HepG2 (cell line): ENCODE results near the gene SEPTIN12. TPM values are rescaled to one million over a fixed set of nuclear protein-coding genes. Genes with fewer than 3 reads are reported as not detected.
A peak's percentile ranks its signal among the peaks of the same experiment; 100 is the strongest.

Experiments
- ATAC-seq: fragments of 200-7000 bp; cut with Tn5 transposase; 3 replicates; pipeline ENCODE4 v1.9.1; 2020; ENCODE audit warnings: mild to moderate bottlenecking, moderate library complexity
- BruUV-seq: library from RNA; stranded (reverse); fragments of 400-500 nt; replicated peaks from 2 replicates; lab custom pipeline; 2021; lab: Mats Ljungman, UMichigan
- CTCF ChIA-PET: fragments of 300-600 bp; formaldehyde crosslinking; extraction: SDS; loops from one replicate; lab custom pipeline; 2021; ENCODE audit warnings: low total read pairs, inconsistent platforms, low intra/inter-chr PET ratio; lab: Yijun Ruan, JAX
- POLR2A ChIA-PET: fragments of 350-600 bp; sonication (Branson Sonifier 250); formaldehyde crosslinking; loops from one replicate; lab custom pipeline; 2020; ENCODE audit warnings: antibody characterized with exemption, inconsistent platforms; lab: Yijun Ruan, JAX
- DNase-seq: peaks from one replicate; pipeline ENCODE4 v3.0.0-alpha.2; 2015; ENCODE audit warnings: low spot score
- FAIRE-seq: peaks from 3 replicates; lab custom pipeline; 2011; peaks lifted over from hg19 to GRCh38; lab: Jason Lieb, UNC
- H2AFZ ChIP-seq: one replicate; pipeline ENCODE4 v1.6.1; 2011; ENCODE audit warnings: low read length, inconsistent platforms
- H3K27ac ChIP-seq: fragments of 300-600 bp; 3 replicates; pipeline ENCODE4 v1.8.0; 2011; ENCODE audit warnings: mixed run types, mild to moderate bottlenecking, mixed read lengths, low read length, inconsistent platforms; ENCODE audit not compliant: insufficient read depth; ENCODE audit errors: extremely low read length
- H3K27me3 ChIP-seq, 2 experiments: fragments of 200-600 bp in 1 of 2; 2 replicates in 1 of 2; 3 replicates in 1 of 2; pipeline versions ENCODE4 v1.6.0 to v1.8.0; 2011; ENCODE audit warnings: low read length in 2 of 2, mild to moderate bottlenecking in 2 of 2, moderate library complexity in 2 of 2, inconsistent platforms in 1 of 2; ENCODE audit not compliant: insufficient read depth in 2 of 2, control insufficient read depth in 1 of 2
- H3K36me3 ChIP-seq, 2 experiments: fragments of 200-600 bp in 1 of 2; replicated peaks in 1 of 2; 2 replicates in 1 of 2; 3 replicates in 1 of 2; pipeline versions ENCODE4 v1.5.1 to v1.8.0; 2011; ENCODE audit warnings: low read length in 2 of 2, inconsistent platforms in 1 of 2; ENCODE audit not compliant: insufficient read depth in 2 of 2, control insufficient read depth in 1 of 2
- H3K4me1 ChIP-seq: 2 replicates; pipeline ENCODE4 v1.5.1; 2012; ENCODE audit warnings: low read length, inconsistent platforms; ENCODE audit not compliant: insufficient read depth
- H3K4me2 ChIP-seq: 2 replicates; pipeline ENCODE4 v1.6.0; 2011; ENCODE audit warnings: low read depth, low read length, inconsistent platforms
- H3K4me3 ChIP-seq, 3 experiments: fragments of 200-600 bp in 1 of 3; sonication (generic), shearing (Covaris generic) in 1 of 3; replicated peaks in 1 of 3; 2 replicates each; pipeline ENCODE4 v1.5.1; 2011 to 2016; ENCODE audit warnings: low read length in 3 of 3, inconsistent platforms in 2 of 3, low read depth in 2 of 3, mild to moderate bottlenecking in 2 of 3, control low read depth in 1 of 3, mixed read lengths in 1 of 3; ENCODE audit not compliant: insufficient read depth in 1 of 3
- H3K79me2 ChIP-seq: one replicate; pipeline ENCODE4 v1.6.1; 2011; ENCODE audit warnings: low read length, inconsistent platforms; ENCODE audit not compliant: insufficient read depth
- H3K9ac ChIP-seq: 2 replicates; pipeline ENCODE4 v1.6.0; 2011; ENCODE audit warnings: mild to moderate bottlenecking, low read depth, low read length, inconsistent platforms; ENCODE audit not compliant: insufficient read depth
- H3K9me3 ChIP-seq: 2 replicates; pipeline ENCODE4 v1.5.1; 2012; ENCODE audit warnings: mild to moderate bottlenecking, low read length
- H4K20me1 ChIP-seq: 2 replicates; pipeline ENCODE4 v1.6.0; 2011; ENCODE audit warnings: inconsistent platforms, mild to moderate bottlenecking, low read length, moderate library complexity; ENCODE audit not compliant: insufficient read depth
- AHDC1 ChIP-seq: sonication (generic); formaldehyde crosslinking; IDR thresholded peaks from 2 replicates; pipeline ENCODE4 v1.5.1; 2020; ENCODE audit warnings: mild to moderate bottlenecking, missing genetic modification reagents, borderline replicate concordance
- NFYB ChIP-seq: sonication (generic); formaldehyde crosslinking; IDR thresholded peaks from 2 replicates; pipeline ENCODE4 v1.4.0; 2020; ENCODE audit warnings: missing genetic modification reagents
- PATZ1 ChIP-seq: sonication (generic); formaldehyde crosslinking; IDR thresholded peaks from 2 replicates; pipeline ENCODE4 v1.4.0; 2020; ENCODE audit warnings: missing genetic modification reagents
- PHF8 ChIP-seq: sonication (generic); formaldehyde crosslinking; IDR thresholded peaks from 2 replicates; pipeline ENCODE4 v1.5.0; 2020; ENCODE audit warnings: missing genetic modification reagents
- ZBTB38 ChIP-seq: sonication (generic); formaldehyde crosslinking; IDR thresholded peaks from 2 replicates; pipeline ENCODE4 v1.5.1; 2020; ENCODE audit warnings: mild to moderate bottlenecking, missing genetic modification reagents
- ZNF788 ChIP-seq: sonication (generic); formaldehyde crosslinking; IDR thresholded peaks from 2 replicates; pipeline ENCODE4 v1.5.0; 2020; ENCODE audit warnings: mild to moderate bottlenecking, missing genetic modification reagents, borderline replicate concordance
- ZNF879 ChIP-seq: sonication (generic); formaldehyde crosslinking; IDR thresholded peaks from 2 replicates; pipeline ENCODE4 v1.8.1; 2023; ENCODE audit warnings: missing genetic modification reagents
- WGBS: methylation state at CpG from one replicate; pipeline ENCODE4 v1.1.6; 2017; ENCODE audit warnings: low lambda C conversion rate; 5-methylcytosine and 5-hydroxymethylcytosine counted together
- in situ Hi-C: cut with HindIII; loops from 2 replicates; pipeline ENCODE4 v1.10.0; 2017; ENCODE audit warnings: low pct_unique_long_range_greater_than_20kb; ENCODE audit not compliant: extremely low pct_ligation_motif_present
- intact Hi-C: fragments of 100-400 bp; cut with micrococcal nuclease; formaldehyde crosslinking; loops from one replicate; pipeline ENCODE4 v1.10.0; 2022; ENCODE audit not compliant: unreplicated experiment
- polyA plus RNA-seq, 8 experiments: library from polyadenylated mRNA; depleted of rRNA in 3 of 8; stranded (reverse) in 7 of 8; unstranded in 1 of 8; fragments of >200 nt; fragmentation: Illumina TruSeq in 4 of 8; extraction: Trizol in 4 of 8; gene quantifications; 2 replicates each; pipeline versions ENCODE4 v1.2.1 to v1.2.3, GENCODE V29; 2011 to 2016; ENCODE audit warnings: low read depth in 4 of 8, missing spikeins in 1 of 8, mixed read lengths in 1 of 8; ENCODE audit not compliant: insufficient read depth in 1 of 8
- total RNA-seq, 5 experiments: library from RNA; depleted of rRNA; stranded (reverse); fragments of >200 nt; fragmentation: Illumina TruSeq; extraction: Trizol; gene quantifications; 2 replicates each; pipeline ENCODE4 v1.2.3, GENCODE V29; 2016; ENCODE audit warnings: low read depth in 1 of 5
- TF ChIP-seq, protein P1 (sequence below): IDR thresholded peaks from 2 replicates; pipeline ENCODE4 v1.6.1; 2016; ENCODE audit warnings: mild to moderate bottlenecking, missing biosample characterization, missing genetic modification reagents
- TF ChIP-seq, protein P2 (sequence below): fragments of 450-650 bp; IDR thresholded peaks from 2 replicates; pipeline ENCODE4 v1.6.1; 2016

The SEPTIN12 gene
- total and polyA plus RNA-seq, 2 of the 13 experiments (the other 11 are each of a cell fraction or from before 2014, with no cell fraction given) = 0.22 TPM; not detected in 1

DNA sequence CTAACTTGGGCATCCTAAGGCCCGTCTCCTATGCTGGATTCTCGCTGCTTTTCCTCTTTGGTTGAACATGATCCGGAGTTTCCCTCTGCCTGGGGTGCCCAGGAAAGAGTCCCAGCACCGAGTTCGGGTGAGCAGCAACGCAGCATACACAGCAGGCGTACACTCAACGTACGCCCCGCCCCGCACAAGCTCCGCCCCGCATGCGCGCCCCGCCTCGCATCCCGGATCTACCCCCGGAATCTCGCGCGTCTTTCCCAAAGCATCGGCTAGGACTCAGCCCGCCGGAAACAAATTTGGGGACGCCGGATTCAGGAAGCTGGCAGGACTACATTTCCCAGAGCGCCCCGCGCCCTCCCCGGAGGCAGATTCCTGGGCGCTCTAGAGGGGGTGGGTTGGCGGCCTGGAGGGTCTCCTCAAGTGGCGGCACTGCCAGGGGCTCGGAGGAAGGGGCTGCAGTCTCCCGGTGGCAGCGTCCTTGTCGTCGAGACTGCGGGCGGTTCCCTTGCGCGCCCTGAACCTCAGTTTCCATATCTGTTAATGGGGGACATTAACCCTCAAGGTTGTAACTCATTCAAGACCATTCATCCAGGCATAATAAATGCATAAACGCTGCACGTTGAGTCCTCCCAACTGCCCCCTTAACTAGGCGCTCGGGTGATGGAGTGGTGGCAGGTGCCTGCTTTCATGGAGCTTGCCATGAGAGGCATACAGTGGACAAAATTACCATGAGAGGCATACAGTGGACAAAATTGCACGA is 19.4 kb downstream of the SEPTIN12 start:
- peak overlapping the region; percentile 77 for H3K27ac ChIP-seq
- peak overlapping the region; percentile 60 for H2AFZ ChIP-seq
- H3K27me3 ChIP-seq = no peaks in the 10 kb centered on the region; a peak in 2 of 5 replicates
- H3K4me3 ChIP-seq = peak overlapping the region; percentile 79 to 92 (median 91)
- FAIRE-seq (peak; percentile 71), ATAC-seq (peak; percentile 78), DNase-seq (peak; percentile 93)
- no peaks in the 10 kb centered on the region for H3K9me3 ChIP-seq
- intact Hi-C loops = loop anchor here (2.0 to 5.0 kb wide), 2 partner anchors 49 to 190 kb away; partner anchors contain the start of gene SEC14L5
- in situ Hi-C loops = no loop called here
- BruUV-seq = no TSS peak
- peak overlapping the region; percentile 92 for H3K9ac ChIP-seq
- H3K4me2 ChIP-seq = peak overlapping the region; percentile 99
- H3K4me1 ChIP-seq = peaks cover 47% of the 10 kb centered on the region
- CTCF ChIA-PET = no interaction called here
- no peaks in the 10 kb centered on the region for H4K20me1 ChIP-seq
- POLR2A ChIA-PET = interaction anchor here (0.6 to 3.1 kb wide), 20 partner anchors 11 to 266 kb away, joined by 3 to 40 read pairs (median 4); partner anchors contain the start of genes ANKS3, DNAAF8, PPL and ROGDI
- peaks cover 17% of the 10 kb centered on the region for H3K79me2 ChIP-seq
- WGBS = 2% methylated on average over 32 of the region's 48 CpGs
- peaks cover 2 to 10% of the 10 kb centered on the region in 2 experiments; a peak in 3 of 5 replicates for H3K36me3 ChIP-seq
- TF ChIP-seq, protein P1, sequence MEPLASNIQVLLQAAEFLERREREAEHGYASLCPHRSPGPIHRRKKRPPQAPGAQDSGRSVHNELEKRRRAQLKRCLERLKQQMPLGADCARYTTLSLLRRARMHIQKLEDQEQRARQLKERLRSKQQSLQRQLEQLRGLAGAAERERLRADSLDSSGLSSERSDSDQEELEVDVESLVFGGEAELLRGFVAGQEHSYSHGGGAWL = 0 out of 2 replicates have a peak, but pooled peaks have one; percentile 31
- TF ChIP-seq ZBTB38 = peak; percentile 54; the same call in 1 of the 2 replicates
- TF ChIP-seq PATZ1 (CRISPR knock-in tag) = peak; percentile 13; the same call in 1 of the 2 replicates
- TF ChIP-seq, protein P2, sequence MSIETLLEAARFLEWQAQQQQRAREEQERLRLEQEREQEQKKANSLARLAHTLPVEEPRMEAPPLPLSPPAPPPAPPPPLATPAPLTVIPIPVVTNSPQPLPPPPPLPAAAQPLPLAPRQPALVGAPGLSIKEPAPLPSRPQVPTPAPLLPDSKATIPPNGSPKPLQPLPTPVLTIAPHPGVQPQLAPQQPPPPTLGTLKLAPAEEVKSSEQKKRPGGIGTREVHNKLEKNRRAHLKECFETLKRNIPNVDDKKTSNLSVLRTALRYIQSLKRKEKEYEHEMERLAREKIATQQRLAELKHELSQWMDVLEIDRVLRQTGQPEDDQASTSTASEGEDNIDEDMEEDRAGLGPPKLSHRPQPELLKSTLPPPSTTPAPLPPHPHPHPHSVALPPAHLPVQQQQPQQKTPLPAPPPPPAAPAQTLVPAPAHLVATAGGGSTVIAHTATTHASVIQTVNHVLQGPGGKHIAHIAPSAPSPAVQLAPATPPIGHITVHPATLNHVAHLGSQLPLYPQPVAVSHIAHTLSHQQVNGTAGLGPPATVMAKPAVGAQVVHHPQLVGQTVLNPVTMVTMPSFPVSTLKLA = peak; percentile 41
- no peak for TF ChIP-seq AHDC1 (CRISPR knock-in tag)
- no peak for TF ChIP-seq ZNF879 (CRISPR knock-in tag)
- peak; percentile 72 for TF ChIP-seq PHF8 (CRISPR knock-in tag)
- TF ChIP-seq NFYB (CRISPR knock-in tag) = peak; percentile 16; the same call in 1 of the 2 replicates
- TF ChIP-seq ZNF788 = peak; percentile 84; the same call in 1 of the 2 replicates
